Kidney (tissue), 14 donors: ENCODE measurements around the gene PEBP1. TPM values are rescaled to one million over a fixed set of nuclear protein-coding genes. Genes with fewer than 3 reads are reported as not detected.

Source experiments
- DNase-seq, 5 donors: peaks; one replicate each; pipeline ENCODE4 v3.0.0-alpha.2; 2013 to 2020
- FAIRE-seq: peaks from 2 replicates; lab custom pipeline; 2012; peaks lifted over from hg19 to GRCh38; lab: Jason Lieb, UNC
- H3K27ac ChIP-seq, 2 donors: one replicate each; pipeline ENCODE4 v1.7.0; 2013; ENCODE audit warnings: low read depth in 2 of 2, low read length in 2 of 2, inconsistent platforms in 1 of 2
- H3K27me3 ChIP-seq: one replicate; pipeline ENCODE4 v1.7.1; 2013; ENCODE audit warnings: low read length, inconsistent platforms; ENCODE audit not compliant: control insufficient read depth, insufficient read depth
- H3K36me3 ChIP-seq, 3 donors: one replicate each; pipeline versions ENCODE4 v1.7.0 to v1.7.1; 2013; ENCODE audit warnings: low read length in 3 of 3, control low read depth in 1 of 3, inconsistent platforms in 1 of 3; ENCODE audit not compliant: insufficient read depth in 3 of 3, control insufficient read depth in 2 of 3
- H3K4me1 ChIP-seq, 3 donors: one replicate each; pipeline versions ENCODE4 v1.7.0 to v1.7.1; 2013; ENCODE audit warnings: low read length in 3 of 3, inconsistent platforms in 1 of 3, low read depth in 1 of 3; ENCODE audit not compliant: control insufficient read depth in 2 of 3, insufficient read depth in 2 of 3
- H3K4me3 ChIP-seq, 3 donors: one replicate each; pipeline versions ENCODE4 v1.7.0 to v1.8.1; 2013; ENCODE audit warnings: low read length in 3 of 3, control low read depth in 1 of 3, inconsistent platforms in 1 of 3
- H3K9ac ChIP-seq, 3 donors: one replicate each; pipeline versions ENCODE4 v1.7.0 to v1.7.1; 2013; ENCODE audit warnings: low read length in 3 of 3, control low read depth in 1 of 3, inconsistent platforms in 1 of 3
- H3K9me3 ChIP-seq, 3 donors: one replicate each; pipeline versions ENCODE4 v1.7.0 to v1.7.1; 2013; ENCODE audit warnings: low read length in 3 of 3, control low read depth in 1 of 3, inconsistent platforms in 1 of 3; ENCODE audit not compliant: control insufficient read depth in 2 of 3, insufficient read depth in 1 of 3
- intact Hi-C: fragments of 100-400 bp; cut with DNase I; formaldehyde crosslinking; loops from one replicate; pipeline ENCODE4 v1.11.1; 2022
- polyA plus RNA-seq: library from polyadenylated mRNA; stranded (reverse); fragments of 350-450 nt; fragmentation: Illumina TruSeq; extraction: RNeasy Lipid Tissue Mini Kit (QIAGEN cat#74804); gene quantifications from one replicate; pipeline ENCODE4 v1.2.3, GENCODE V29; 2014; ENCODE audit warnings: low read depth, low replicate concordance; ENCODE audit not compliant: insufficient read depth
- total RNA-seq: library from RNA; stranded (reverse); fragmentation: NEBNext Ultra II Directional; extraction: Animal tissue kit (Norgen Biotek cat#: 25700); gene quantifications from one replicate; pipeline ENCODE4 v1.2.1, GENCODE V29; 2021
- TF ChIP-seq, protein P1 (sequence below): IDR thresholded peaks from 3 replicates; pipeline ENCODE4 v1.5.1; 2012; ENCODE audit warnings: mild to moderate bottlenecking, moderate library complexity, borderline replicate concordance; ENCODE audit not compliant: insufficient read depth; ENCODE audit errors: extremely low read depth
- donor health status: control.
- donor health status: control.
- donor health status: control.
- donor health status: control.
- donor health status: control.
- donor health status: DM: yes; HTN: yes; CAD: no.
- donor health status: Normal renal cell carcinoma (clear cell type).

The PEBP1 gene
- total and polyA plus RNA-seq, 2 donors from 2014 or later = 321 to 1,168 TPM

- no peak for DNase-seq
- Histone ChIP-seq H3K4me3 (no peak overlapping the region), H3K27ac (no peak overlapping the region), H3K4me1 (peaks cover 0 to 2% (median 0%) of the 10 kb centered on the region in 3 donors), H3K9ac (no peak overlapping the region), H3K9me3 (no peaks in the 10 kb centered on the region), H3K36me3 (no peaks in the 10 kb centered on the region), H3K27me3 (no peaks in the 10 kb centered on the region)
- TF ChIP-seq, protein P1, sequence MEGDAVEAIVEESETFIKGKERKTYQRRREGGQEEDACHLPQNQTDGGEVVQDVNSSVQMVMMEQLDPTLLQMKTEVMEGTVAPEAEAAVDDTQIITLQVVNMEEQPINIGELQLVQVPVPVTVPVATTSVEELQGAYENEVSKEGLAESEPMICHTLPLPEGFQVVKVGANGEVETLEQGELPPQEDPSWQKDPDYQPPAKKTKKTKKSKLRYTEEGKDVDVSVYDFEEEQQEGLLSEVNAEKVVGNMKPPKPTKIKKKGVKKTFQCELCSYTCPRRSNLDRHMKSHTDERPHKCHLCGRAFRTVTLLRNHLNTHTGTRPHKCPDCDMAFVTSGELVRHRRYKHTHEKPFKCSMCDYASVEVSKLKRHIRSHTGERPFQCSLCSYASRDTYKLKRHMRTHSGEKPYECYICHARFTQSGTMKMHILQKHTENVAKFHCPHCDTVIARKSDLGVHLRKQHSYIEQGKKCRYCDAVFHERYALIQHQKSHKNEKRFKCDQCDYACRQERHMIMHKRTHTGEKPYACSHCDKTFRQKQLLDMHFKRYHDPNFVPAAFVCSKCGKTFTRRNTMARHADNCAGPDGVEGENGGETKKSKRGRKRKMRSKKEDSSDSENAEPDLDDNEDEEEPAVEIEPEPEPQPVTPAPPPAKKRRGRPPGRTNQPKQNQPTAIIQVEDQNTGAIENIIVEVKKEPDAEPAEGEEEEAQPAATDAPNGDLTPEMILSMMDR = no peak
- intact Hi-C loops = no loop called here
- no peak for FAIRE-seq
These were observed 33.9 kb upstream of the PEBP1 start for GRCh38 chr12:118102070-118102469.

GRCh38 chr12:118102609-118103008 lies 33.3 kb upstream of the PEBP1 start:
- H3K27ac ChIP-seq = no peak overlapping the region
- no peak for FAIRE-seq
- intact Hi-C loops = no loop called here
- no peaks in the 10 kb centered on the region for H3K9me3 ChIP-seq
- H3K36me3 ChIP-seq = no peaks in the 10 kb centered on the region
- no peak overlapping the region for H3K9ac ChIP-seq
- H3K4me1 ChIP-seq = peaks cover 0 to 2% (median 0%) of the 10 kb centered on the region in 3 donors
- TF ChIP-seq, protein P1 = no peak
- peak overlapping the region in 2 of 3 donors; percentile 13 to 76 for H3K4me3 ChIP-seq
- no peak for DNase-seq
- H3K27me3 ChIP-seq = no peaks in the 10 kb centered on the region

GRCh38 chr12:118103201-118103600 lies 32.7 kb upstream of the PEBP1 start:
- TF ChIP-seq, protein P1 = no peak
- DNase-seq (peak; percentile 59 to 82 (median 66)), FAIRE-seq (no peak)
- H3K36me3 ChIP-seq = no peaks in the 10 kb centered on the region
- H3K27ac ChIP-seq = peak overlapping the region; percentile 32 to 59
- peak overlapping the region; percentile 13 to 76 (median 56) for H3K4me3 ChIP-seq
- H3K9me3 ChIP-seq = no peaks in the 10 kb centered on the region
- intact Hi-C loops = no loop called here
- peaks cover 0 to 2% (median 0%) of the 10 kb centered on the region in 3 donors for H3K4me1 ChIP-seq
- H3K27me3 ChIP-seq = no peaks in the 10 kb centered on the region
- peak overlapping the region; percentile 2 to 67 (median 58) for H3K9ac ChIP-seq
